IPS DF 4.7 (cell line): ENCODE measurements around the gene RPL36.

Experiments
- DNase-seq: peaks from one replicate; pipeline ENCODE4 v3.0.0-alpha.2; 2013; ENCODE audit warnings: low spot score; ENCODE audit errors: extremely low read depth

Gene RPL36

GRCh38 chr19:5690125-5690954, at the start of gene RPL36:
Gene RPL36, plus strand, starts transcription at chr19:5690295. Its CDS starts 213 bp downstream, at chr19:5690508.
- DNase-seq, result peak; percentile 71

GRCh38 chr19:5641171-5641570, 48.9 kb upstream of the RPL36 start:
- no peak for DNase-seq

- DNase-seq, result no peak
Measured at GRCh38 chr19:5642204-5642603, 47.9 kb upstream of the RPL36 start.

GRCh38 chr19:5643060-5643459, 47.0 kb upstream of the RPL36 start:
- DNase-seq, result no peak

GRCh38 chr19:5644037-5644436, 46.1 kb upstream of the RPL36 start:
- DNase-seq, result no peak

GRCh38 chr19:5645409-5645808, 44.7 kb upstream of the RPL36 start:
- no peak for DNase-seq

- no peak for DNase-seq
Measured at GRCh38 chr19:5646703-5647102, 43.4 kb upstream of the RPL36 start.

- DNase-seq, result no peak
Measured at GRCh38 chr19:5648464-5648863, 41.6 kb upstream of the RPL36 start.

- DNase-seq, result no peak
Measured at GRCh38 chr19:5651361-5651760, 38.7 kb upstream of the RPL36 start.

- no peak for DNase-seq
Measured at GRCh38 chr19:5652261-5652660, 37.8 kb upstream of the RPL36 start.

GRCh38 chr19:5654931-5655330, 35.2 kb upstream of the RPL36 start:
- no peak for DNase-seq

GRCh38 chr19:5655412-5655811, 34.7 kb upstream of the RPL36 start:
- DNase-seq, result no peak

- no peak for DNase-seq
Measured at GRCh38 chr19:5661483-5661882, 28.6 kb upstream of the RPL36 start.

- DNase-seq, result no peak
Measured at GRCh38 chr19:5663904-5664303, 26.2 kb upstream of the RPL36 start.

GRCh38 chr19:5664515-5664914, 25.6 kb upstream of the RPL36 start:
- DNase-seq, result no peak

- no peak for DNase-seq
Measured at GRCh38 chr19:5665781-5666513, 24.1 kb upstream of the RPL36 start.

GRCh38 chr19:5666921-5667610, 23.0 kb upstream of the RPL36 start:
- DNase-seq, result no peak

GRCh38 chr19:5667751-5668271, 22.3 kb upstream of the RPL36 start:
- DNase-seq, result no peak

GRCh38 chr19:5669212-5669611, 20.9 kb upstream of the RPL36 start:
- no peak for DNase-seq

- DNase-seq, result no peak
Measured at GRCh38 chr19:5671600-5671999, 18.5 kb upstream of the RPL36 start.

GRCh38 chr19:5672708-5673459, 17.2 kb upstream of the RPL36 start:
- DNase-seq, result no peak
